Limb (tissue), 2 donors: ENCODE measurements around the gene SORBS2.
A peak's percentile ranks its signal among the peaks of the same experiment; 100 is the strongest.
"Not testable (repeated sequence)": the region's sequence is repeated elsewhere in the genome, so short reads cannot be mapped to it uniquely, and the experiment has no call there.

Experiments
- DNase-seq, 2 donors: peaks; one replicate each; pipeline ENCODE4 v3.0.0-alpha.2; 2016; ENCODE audit errors: extremely low spot score in 2 of 2

SORBS2 gene

GRCh38 chr4:185560316-185560715 lies 251.7 kb downstream of the SORBS2 start:
- no peak for DNase-seq

GRCh38 chr4:185559915-185560281 lies 252.1 kb downstream of the SORBS2 start:
- DNase-seq = no peak

- not testable (repeated sequence) for DNase-seq
Measured at GRCh38 chr4:185559251-185559914, 252.6 kb downstream of the SORBS2 start.

- DNase-seq = peak in 1 of 2 donors; percentile 39
Measured at GRCh38 chr4:185554365-185555126, 257.4 kb downstream of the SORBS2 start.

- no peak for DNase-seq
Measured at GRCh38 chr4:185552254-185552653, 259.7 kb downstream of the SORBS2 start.

- no peak for DNase-seq
Measured at GRCh38 chr4:185550933-185551332, 261.1 kb downstream of the SORBS2 start.

DNA sequence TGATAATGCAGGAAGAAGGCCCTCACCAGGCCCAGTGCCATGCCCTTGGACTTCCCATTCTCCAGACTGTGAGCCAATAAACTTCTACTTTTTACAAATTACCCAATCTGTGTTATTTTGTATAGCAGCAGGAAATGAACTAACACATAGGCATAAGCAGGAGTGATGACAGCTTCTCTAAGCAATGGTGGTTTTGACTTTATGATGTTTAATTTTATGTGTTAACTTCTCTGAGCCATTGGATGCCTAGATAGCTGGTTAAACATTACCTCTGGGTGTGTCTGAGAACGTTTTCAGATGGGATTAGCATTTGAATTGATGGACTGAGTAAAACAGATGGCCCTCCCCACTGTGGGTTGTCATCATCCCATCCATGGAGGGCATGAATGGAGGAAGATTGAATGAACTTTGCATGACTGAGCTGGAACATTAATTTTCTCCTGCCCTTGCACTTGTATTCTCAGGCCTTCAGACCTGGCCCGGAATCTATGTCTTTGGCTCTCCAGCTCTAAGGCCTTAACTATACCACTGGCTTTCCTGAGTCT lies 262.8 kb downstream of the SORBS2 start:
- DNase-seq = no peak

GRCh38 chr4:185548587-185548986 lies 263.4 kb downstream of the SORBS2 start:
- DNase-seq = no peak

DNA sequence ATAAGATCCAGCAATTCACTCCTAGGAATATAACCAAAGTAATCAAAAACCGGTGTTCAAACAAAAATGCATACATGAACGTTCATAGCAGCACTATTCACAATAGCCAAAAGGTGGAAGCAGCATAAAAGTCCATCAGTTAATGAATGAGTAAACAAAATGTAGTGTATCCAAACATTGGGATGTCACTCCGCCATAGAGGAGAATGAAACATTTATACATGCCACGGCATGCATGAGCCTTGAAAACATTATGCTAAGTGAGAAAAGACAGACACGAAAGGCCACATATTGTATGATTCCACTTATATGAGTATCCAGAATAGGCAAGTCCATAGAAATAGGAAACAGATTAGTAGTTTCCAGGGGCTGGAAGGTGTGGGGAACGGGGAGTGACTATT lies 265.7 kb downstream of the SORBS2 start:
- no peak for DNase-seq

DNA sequence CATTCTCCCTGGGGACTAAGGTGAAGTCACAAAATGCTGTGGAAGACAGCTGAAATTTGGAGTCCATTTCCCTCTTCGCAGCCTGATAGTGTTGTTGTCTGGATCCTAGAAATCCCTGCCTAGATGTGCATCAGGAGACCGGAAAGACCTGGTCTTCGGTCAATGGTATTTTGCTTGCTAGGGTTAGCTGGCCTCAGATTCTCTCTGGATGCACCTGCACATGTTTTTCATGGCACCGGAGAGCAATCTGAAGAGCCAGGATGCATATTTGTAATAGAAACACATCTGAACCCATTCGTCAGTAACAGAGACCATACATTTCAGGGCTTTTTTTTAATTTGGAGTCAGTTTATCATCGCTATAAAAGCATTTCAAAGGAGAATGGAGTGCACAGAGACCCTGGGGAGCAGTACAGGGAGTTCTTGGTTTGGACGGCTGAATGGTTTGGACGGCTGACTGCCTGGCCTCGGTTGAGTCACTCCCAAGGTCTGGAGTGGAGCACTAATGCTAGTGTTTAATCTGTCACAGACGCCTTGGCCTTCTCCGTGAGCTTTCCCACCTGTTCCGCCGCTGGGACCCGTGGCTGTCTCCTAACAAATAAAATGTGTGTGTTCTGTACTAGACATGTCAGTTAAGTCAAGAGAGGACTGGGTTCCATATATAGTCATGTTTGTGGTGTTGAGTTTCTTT lies 269.2 kb downstream of the SORBS2 start:
- DNase-seq = peak; percentile 59 to 74

GRCh38 chr4:185541251-185541727 lies 270.7 kb downstream of the SORBS2 start:
- peak in 1 of 2 donors; percentile 55 for DNase-seq

- DNase-seq = no peak
Measured at GRCh38 chr4:185540487-185541120, 271.4 kb downstream of the SORBS2 start.

- DNase-seq = no peak
Measured at GRCh38 chr4:185540040-185540439, 272.0 kb downstream of the SORBS2 start.

GRCh38 chr4:185538806-185539205 lies 273.2 kb downstream of the SORBS2 start:
- DNase-seq = no peak

GRCh38 chr4:185536411-185536709 lies 275.6 kb downstream of the SORBS2 start:
- peak in 1 of 2 donors; percentile 44 for DNase-seq

DNA sequence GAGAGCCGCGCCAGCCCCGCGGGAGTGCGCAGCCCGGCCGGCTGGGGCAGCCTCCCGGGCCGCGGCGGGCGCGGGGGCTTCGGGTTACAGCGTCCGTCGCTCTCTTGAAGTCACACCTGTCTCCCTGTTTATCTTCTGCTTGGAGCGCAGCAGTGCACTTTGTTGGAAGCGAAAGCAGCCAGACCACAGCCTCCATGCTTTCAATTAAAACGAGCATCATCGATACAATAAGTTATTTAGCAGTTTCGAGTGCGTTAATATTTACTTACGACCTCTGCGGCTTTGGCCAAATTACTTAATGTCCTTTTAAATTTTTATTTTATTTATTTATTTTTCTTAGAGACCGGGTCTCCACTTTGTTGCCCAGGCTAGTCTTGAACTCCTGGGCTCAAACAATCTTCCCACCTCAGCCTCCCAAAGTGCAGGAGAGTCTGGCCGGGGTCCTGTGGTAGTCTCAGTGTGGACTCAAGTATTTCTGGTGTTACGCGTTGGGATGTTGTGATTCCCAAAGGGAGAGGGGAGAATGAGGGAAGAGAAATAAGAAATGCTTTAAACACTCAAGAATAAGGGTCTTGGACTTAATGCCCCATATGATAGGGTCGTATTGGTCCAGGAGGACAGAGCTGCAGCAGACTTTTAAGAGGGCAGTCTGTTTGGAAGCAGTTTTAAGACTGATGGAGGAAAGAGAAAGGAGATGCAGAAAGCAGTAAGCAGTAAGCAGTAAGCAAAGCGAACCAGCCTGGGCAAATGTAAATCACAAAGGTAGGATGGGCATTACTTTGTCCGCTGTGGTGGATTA lies 276.2 kb downstream of the SORBS2 start:
- no peak for DNase-seq
